ENCODE measurements around the gene CYTH1.
"Not testable (repeated sequence)": the region's sequence is repeated elsewhere in the genome, so short reads cannot be mapped to it uniquely, and the experiment has no call there.

Gene CYTH1

DNA sequence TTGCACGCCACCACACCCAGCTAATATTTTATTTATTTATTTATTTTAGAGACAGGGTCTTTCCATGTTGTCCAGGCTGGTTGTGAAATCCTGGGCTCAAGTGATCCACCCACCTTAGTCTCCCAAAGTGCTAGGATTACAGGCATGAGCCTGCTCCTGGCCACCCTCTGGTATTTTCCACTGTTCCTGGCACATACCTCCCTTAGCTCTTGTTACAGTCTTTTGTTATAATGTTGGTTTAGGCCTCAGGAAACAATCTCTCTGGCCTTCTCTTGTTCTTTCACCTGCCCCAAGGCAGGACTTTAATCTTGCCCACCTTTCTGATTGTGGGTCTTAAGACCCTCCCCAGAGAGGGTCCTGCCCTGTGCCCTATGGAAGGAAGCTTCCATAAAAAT is 3.6 kb upstream of the CYTH1 start:
- DNase-seq: no peak

DNA sequence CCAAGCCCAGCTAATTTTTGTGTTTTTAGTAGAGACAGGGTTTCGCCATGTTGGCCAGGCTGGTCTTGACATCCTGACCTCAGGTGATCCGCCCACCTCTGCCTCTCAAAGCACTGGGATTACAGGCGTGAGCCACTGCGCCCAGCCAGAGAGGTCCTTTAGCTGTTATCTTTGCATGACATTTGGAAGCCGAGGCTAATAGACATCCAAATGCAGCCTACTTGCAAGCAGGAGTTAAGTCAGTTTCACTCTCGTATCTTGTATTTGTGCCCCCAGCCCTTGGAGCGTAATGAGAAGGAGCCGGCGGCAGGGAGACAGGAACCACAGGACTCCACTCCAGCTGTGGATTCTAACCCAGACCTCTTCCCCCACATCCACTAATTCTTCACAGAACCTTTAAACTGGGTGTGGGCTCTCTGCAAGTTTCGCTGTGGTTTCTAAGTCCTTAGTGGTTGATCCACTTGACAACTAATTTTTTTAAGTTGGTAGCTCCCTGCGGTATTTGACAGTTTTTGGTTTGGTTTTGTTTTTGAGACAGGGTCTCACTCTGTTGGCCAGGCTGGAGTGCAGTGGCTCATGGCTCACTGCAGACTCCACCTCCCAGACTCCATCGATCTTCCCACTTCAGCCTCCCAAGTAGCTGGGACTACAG is 3.1 kb upstream of the CYTH1 start:
- no peak for DNase-seq

DNA sequence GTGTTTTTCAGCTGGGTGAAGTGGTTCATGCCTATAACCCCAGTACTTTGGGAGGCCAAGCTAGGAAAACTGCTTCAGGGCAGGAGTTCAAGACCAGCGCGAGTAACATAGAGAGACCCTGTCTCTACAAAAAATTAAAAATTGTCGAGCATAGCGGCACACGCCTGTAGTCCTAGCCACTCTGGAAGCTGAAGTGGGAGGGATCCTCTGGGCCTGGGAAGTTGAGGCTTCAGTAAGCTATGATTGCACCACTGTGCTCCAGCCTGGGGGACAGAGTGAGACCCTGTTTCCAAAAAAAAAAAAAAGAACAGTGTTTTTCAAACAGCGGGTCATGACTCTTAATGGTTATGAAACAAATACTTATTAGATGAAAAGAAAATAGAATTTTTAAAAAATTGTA is 2.3 kb upstream of the CYTH1 start:
- DNase-seq: no peak

DNA sequence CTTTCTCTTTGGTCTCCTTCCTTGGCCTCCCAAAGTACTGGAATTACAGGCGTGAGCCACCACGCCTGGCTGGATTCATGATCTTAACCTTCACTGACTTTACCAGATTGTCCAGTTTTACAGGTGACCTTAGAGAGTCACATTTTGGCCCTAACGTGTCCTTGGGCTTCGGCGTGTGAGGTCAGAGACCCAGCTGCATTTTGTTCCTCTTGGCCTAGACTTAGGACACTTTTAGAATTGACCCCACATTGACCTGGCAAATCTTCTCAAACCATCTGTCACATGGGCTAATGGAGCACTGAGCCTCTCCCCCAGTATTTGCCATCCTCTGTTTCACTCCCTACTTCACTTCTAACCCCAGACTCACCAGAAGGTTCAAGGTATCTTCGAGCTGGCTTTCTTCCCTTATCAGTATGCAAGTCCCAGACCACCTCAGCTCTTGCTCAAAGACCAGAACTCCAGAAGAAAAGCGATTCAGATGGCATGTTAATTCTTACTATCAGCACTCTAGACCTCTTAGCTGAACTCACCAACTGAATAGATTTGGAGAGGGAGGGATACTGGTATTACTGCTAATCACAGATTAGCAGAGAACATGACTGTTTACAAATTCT is 1.7 kb upstream of the CYTH1 start:
- DNase-seq: no peak

DNA sequence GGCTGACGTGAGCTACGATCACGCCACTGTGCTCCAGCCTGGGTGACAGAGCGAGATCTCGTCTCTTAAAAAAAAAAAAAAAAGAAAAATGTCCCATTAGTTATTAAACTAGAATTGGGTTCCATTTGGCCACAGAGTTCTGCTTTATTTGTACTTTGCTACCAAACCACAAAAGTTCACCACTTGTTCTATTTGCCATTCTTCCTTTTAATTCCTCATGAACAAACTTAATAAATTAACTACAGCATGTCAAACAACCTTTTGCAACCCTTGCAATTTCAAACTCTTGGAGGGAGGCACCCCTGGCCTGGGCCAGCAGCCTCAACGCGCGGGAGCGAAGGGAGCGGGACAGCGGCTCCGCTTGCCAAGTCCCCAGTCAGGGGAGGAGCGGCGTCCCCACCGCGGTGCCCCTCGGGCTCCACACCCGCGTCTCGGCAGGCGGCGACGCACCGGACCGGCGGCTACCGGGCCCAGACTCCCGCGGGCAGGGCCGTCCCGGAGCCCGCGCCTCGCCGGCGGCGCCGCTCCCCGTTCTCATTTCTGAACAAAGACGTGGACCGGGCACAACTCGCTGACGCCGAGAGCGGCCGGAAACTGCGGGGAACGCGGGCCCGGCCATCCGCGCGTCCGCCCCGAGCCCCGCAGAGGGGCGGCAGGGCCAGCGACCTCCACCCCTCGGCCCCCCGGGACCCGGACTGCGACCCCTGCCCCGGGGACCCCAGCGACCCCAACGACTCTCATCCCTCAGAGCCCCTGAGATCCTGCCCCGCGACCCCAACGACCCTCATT is 775 bp downstream of the CYTH1 start:
- DNase-seq: peak; percentile 38

DNA sequence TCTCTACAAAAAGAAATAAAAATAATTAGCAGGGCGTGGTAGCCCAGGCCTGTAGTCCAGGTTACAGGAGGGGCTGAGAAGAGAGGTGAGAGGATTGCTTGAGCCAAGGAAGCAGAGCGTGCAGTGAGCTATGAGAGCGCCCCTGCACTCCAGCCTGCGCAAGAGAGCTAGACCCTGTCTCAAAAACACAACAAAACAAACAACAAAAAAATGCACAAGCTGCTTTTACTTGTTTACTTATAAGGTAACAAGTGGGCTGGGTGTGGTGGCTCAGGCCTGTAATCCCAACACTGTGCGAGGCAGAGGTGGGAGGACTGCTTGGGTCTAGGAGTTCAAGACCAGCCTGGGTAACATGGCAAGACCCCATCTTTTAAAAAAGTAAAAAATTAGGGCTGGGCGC is 1.7 kb downstream of the CYTH1 start:
- no peak for DNase-seq

DNA sequence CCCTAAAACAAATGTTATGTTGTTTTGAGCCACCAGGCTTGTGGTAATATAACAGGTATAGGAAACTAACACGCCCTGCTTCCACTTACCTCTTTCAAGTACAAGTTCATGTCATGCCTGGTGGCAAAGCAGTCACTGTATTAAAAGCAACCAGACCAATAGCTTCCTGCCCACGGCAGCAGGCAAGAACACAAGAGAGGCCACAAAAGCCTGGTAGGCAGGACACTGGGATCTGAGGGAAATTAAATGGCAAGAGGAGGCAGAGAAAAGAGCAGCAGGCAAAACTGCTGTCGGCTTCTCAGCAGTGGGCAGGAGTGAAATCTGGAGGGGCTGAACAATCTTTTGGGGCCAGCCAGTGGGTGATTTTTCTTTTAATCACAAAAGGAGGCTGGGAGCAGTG is 2.2 kb downstream of the CYTH1 start:
- peak; percentile 59 for DNase-seq

DNA sequence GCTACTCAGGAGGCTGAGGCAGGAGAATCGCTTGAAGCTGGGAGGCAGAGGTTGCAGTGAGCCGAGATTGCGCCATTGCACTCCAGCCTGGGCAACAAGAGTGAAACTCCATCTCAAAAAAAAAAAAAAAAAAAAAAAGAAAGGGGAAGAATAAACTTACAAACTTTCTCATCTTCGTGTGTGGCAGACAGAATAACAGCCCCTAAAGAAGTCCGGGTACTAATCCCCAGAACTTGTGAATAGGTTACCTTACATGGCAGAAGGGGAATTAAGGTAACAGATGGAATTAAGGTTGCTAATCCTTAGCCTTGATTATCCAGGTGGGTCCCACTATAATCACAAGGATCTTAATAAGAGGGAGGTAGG is 2.8 kb downstream of the CYTH1 start:
- not testable (repeated sequence) for DNase-seq

DNA sequence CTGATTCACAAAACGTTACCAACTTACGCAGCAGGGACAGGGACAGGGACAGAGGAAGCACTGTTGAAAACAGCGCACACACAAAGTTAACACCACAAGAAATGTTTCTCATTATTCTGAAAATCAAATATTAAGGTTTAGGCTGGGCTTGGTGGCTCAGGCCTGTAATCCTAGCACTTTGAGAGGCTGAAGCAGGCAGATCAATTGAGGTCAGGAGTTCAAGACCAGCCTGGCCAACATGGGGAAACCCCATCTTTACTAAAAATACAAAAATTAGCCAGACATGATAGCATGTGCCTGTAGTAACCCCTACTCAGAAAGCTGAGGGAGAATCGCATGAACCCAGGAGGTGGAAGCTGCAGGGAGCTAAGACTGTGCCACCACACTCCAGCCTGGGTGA is 4.2 kb downstream of the CYTH1 start:
- no peak for DNase-seq

DNA sequence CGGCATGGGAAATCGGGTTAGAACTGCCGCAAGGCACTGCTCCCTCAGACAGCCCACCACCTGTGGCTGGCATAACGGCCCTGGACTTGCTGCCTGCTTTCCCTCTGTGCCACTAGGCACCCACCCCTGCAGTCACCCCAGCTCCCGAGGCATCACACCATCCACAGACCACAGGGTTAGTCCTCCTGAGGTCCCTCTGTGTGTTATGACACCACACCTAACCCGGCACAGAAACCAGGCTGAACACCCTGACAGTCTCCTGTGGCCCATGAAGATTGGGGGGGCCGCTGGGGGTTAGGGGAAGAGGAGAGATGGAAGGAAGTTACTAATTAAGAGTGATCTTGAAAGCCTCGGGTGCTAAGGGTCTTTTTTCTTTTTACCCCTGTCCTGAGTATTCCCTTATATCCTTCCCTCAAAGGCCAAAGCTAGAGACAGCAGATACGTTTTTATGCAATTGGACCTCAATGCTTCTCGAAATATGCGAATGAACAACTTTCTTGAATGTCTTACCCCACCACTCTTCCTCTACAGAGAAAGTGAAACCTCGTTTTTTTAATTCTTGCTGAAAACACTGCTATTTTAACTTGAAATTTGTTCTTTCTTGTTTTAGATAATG is 7.0 kb downstream of the CYTH1 start:
- DNase-seq: peak; percentile 52

DNA sequence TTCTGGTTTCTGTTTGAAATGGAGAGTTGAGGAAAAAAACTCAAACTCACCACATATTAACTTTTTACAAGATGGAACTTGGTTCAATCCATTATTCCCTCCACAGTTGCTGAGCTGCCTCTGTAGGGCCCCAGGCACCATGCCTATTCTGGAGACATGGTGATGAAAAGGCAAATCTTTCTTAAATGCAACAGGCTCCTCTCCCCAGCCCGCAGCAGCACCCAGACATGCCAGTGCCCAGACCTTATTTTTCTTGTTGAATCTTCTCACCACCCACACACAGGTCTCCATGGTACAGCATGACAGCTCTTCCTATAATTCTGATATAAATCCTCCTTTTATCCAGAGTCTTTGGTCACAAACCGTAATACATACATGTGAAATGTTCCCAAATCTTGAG is 7.6 kb downstream of the CYTH1 start:
- no peak for DNase-seq

DNA sequence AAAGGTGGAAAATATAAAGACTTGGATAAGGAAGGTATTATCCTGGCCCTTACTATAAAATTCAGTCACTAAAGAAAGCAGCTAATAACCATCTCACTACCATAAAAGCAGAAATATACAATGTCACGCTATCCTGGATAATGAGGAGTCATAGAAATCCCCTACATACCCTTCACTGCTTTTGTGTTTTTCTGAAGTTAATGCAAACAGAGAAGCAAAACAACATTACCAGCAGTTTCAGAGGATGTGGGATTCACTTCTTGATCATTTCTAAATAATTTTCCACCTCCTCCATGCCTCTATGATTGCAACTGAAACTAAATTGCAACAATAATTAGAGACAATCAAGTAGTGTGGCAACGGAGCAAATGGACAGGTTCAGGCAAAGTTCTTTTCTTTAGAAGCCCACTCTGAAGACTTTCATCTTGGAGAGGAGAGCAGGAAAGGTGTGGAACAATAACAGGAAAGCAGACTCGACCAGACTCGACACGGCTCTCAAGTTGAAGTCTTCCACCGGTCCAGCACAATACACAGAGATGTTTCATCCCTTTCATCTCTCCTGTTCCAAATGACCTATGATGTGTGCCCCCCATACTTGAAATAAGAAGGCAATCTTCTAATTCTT is 10.2 kb downstream of the CYTH1 start:
- DNase-seq: no peak

DNA sequence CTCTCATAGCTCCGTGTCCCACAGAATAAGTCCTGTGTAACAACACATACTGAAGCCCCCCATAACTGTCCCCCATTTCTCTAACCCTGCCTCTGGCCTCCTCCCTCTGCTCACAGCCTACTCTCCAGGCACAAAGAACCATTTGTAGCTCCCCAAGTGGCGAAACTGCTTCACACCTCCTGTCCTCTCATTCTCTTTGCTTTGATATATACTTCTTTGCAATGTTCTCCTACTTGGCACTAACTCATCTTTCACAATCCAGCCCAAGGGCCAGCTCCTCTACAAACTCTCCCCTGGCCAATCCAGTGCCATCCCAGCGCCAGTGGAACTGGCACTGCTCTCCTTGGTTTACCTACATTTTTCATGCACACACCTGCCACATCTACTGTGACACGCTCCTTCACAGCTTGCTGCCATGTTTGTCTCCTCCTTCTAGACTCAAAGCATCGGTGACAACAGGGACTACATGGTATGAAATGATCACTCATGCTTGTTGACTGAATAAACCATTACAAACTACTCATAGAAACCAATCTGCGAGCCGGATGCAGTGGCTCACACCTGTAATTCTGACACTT is 12.8 kb downstream of the CYTH1 start:
- DNase-seq: no peak

DNA sequence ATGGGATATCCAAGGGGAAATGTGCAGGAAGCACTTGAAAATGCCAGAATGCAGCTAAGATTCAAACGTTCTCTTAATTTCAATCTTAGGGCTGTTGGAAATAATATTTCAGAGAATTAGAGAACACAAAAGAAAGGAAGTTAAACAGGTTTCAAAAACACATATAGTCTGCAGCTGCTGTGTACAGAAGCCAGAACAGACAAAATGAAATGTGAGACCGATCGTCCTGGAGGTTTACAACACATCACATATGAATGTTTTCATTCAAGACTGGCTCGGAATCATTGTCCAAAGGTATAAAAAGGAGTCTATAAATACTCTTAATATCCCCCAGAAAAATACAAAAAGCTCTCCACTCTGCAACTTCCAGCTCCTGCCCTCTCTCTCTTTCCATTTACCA is 14.3 kb downstream of the CYTH1 start:
- DNase-seq: no peak

DNA sequence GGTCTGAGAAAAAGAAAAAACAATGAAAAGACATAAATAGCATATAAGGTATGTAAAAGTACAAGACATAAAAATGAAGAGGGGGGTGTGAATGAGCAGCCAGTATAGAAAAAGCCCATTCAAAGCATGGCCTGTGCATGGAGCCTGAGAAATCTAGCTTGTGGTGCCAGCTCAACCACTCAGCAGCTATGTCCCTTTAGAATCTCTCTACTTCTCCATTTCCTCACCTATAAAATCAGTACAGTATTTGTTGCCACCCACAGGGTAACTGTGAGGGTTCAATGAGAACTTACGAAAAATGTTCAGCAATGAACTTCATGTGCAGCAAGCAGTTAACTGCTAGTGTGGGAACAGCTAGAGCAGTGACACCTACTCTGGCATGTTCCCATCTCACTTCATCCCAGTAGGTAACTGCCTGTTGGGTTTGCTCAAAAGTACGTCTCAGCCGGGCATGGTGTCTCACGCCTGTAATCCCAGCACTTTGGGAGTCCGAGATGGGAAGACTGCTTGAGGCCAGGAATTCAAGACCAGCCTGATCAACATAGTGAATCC is 15.3 kb downstream of the CYTH1 start:
- no peak for DNase-seq

DNA sequence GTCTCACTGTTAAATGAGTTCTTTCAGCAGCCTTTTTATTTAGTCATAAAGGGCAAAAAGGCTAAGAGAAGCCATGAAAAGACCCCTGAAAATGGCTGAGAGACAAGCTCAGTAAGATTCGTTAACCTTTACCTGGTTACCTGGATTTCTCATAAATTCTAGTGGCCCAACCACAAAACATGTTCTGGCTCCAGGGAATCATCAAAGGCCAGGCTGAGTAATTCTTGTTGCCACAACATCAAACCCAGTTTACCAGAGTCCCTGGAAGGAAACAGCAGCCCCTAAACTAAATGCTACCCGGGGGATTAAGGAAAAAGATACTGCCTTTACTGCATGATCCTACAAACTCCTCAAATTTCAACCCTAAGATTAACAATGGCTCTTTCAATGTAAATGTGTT is 15.8 kb downstream of the CYTH1 start:
- DNase-seq: no peak

DNA sequence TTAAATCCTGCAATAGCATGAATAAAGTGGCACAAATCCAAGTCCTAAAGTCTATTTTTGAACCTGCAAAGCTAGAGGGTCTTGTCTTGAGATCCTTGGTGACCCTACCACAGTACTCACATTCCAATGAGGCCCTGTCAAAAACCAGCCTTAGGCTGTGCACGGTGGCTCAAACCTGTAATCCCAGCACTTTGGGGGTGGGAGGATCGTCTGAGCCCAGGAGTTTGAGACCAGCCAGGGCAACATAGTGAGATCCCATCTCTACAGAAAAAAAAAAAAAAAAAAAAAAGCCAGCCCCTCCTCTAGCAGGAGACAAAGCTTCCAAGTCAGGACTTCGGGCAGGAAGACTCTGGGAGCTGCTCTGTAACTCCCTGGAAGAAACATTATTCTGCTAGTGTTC is 16.3 kb downstream of the CYTH1 start:
- no peak for DNase-seq

DNA sequence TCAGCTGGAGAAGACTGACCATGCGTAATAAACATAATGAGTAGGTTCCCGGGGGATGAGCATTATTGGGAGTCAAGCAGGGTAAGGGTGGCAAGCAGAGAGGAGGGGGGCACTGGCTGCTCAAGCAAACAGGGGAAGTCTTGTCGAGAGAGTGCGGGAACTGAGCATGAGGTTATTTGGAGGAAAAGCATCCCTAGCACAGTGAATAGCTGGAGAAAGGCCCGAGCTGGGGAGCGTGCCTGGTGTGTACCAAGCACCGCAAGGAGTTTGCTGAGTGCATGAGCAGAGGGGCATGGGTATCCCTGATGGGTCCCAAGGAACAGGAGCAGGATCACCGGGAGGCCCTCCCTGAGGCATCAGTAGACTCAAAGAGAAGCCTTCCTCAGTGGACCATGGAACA is 17.2 kb downstream of the CYTH1 start:
- DNase-seq: no peak

DNA sequence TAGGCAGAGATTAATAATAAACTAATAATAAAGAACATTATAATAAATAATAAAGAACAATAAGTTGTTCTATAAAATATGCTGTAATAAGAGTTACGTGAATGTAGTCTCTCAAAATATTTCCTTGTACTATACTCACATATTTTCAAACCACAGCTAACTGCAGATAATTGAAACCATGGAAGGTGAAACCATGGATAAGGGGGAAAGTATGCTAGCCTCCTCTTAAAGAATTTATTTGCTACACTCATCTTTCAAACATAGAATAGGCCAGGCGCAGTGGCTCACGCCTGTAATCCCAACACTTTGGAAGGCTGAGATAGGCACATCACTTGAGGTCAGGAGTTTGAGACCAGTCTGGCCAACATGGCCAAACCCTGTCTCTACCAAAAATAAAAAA is 18.5 kb downstream of the CYTH1 start:
- no peak for DNase-seq

DNA sequence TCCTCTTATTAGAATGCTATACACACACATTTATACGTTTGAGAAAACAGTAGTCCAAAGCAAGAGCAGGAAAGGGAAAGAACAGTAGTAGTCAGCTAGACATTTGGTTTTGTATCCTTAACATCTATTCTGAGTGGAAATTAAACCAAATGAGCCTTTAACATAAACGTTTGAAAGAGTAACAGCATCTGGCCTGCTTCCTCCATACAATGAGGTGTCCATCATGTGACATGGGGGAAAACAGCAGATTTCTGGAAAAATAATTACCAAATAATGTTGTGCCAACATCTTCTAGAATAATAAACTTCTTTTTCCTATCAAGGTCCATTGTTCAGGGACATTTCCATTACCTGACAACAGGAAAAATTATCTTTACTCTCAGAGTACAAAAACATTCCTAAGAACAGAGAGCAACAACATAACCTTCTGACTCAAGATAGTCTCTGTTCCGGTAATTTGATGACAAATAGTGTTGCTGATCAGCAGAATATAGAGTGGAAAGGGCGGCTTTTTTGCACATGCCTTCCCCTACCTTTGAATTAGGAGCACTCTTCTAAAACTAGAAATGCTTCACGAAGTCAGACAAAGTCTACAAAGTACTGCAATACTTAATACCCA is 20.2 kb downstream of the CYTH1 start:
- no peak for DNase-seq

DNA sequence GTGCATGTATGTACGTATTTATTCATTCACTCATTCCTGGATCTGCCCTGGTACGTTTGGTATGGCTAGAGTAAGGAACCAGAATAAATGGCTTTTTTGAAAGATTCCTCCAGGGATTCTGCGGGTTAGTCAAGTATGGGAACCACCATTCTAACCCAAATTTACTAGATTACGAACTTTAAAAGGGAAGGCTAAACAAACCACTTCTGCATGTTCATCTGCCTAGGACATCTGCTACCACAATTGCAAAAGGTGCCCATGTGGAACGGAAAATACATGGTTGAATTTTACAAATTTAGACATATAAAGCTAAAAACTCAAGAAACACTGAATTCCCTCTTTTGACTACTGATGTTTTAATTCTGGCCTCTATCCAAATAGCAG is 22.1 kb downstream of the CYTH1 start:
- no peak for DNase-seq

DNA sequence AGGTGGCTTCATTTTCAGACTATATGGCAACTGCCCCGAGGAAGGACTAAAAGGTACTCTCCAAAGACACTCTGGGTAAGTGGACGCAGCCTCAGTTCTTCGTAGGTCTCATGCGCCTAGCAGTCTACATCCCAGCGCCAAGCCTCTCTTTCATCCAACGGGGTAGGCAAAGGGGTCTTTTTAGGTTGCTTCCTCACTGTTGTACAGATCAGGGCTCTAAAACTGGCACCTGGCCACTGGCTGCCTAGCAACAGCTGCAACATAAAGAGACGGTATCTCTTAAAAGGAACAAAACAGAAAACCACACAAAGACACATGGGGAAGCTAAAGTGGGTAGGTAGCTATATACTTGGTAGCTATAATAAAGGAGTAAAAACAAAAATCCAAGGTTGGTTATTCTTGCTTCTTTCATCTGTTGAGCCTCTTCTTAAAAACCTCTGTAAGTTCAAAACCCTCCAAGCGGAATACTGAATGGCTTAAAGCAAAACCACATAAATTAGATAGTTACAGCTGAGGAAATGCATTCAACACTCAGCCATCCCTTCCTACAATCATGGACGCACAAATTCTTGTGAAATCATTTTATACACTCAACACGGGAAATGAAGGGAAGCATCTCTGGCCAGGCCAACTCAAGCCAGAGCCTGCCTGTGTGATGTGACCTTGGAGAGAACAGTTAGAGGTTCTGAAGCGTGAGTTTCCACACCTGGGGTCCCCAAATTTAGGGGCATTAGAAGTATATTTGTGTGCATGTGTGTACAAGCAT is 22.7 kb downstream of the CYTH1 start:
- DNase-seq: peak; percentile 81

All from activated CD4-positive, alpha-beta T cell treated with anti-CD3 and anti-CD28 coated beads, Interleukin-2, amount 50 U/mL, for 1 hour (primary cell).